ENCODE measurements around the gene ZCCHC17.

GRCh38 chr1:31300193-31300592 is 3.4 kb downstream of the ZCCHC17 start:
- TF ChIP-seq SUZ12 (IDR thresholded peaks at IDR 0.05; ENCODE audit: extremely low read depth, insufficient read depth, insufficient read length) = no peak
- no peak for TF ChIP-seq YY1 (IDR thresholded peaks at IDR 0.05; ENCODE audit: insufficient read depth, insufficient read length)
- TF ChIP-seq ZNF274 (IDR thresholded peaks at IDR 0.05; ENCODE audit: low read depth, low read length) = no peak

All from NT2/D1 (cell line).